ENCODE results near the gene ATP11A. TPM values are rescaled to one million over a fixed set of nuclear protein-coding genes. Genes with fewer than 3 reads are reported as not detected.

The ATP11A gene
- total RNA-seq, 3 donors from 2014 or later = 15.5 to 28.7 (median 19.4) TPM

- H3K36me3 ChIP-seq (ENCODE audit: low read depth) = no peaks in the 10 kb centered on the region
- H3K9me3 ChIP-seq = no peaks in the 10 kb centered on the region
- no peak for DNase-seq
- no peak overlapping the region for H3K4me3 ChIP-seq
- peaks cover 16% of the 10 kb centered on the region for H3K4me1 ChIP-seq (ENCODE audit: low read depth)
- intact Hi-C loops (cut with DNase I, micrococcal nuclease) = no loop called here
- no peak for TF ChIP-seq CTCF (IDR thresholded peaks at IDR 0.05)
- no peak for ATAC-seq
Measured at GRCh38 chr13:112769615-112770014, 79.8 kb downstream of the ATP11A start.

- DNase-seq (no peak), ATAC-seq (no peak)
- intact Hi-C loops (cut with DNase I, micrococcal nuclease) = no loop called here
- TF ChIP-seq CTCF (IDR thresholded peaks at IDR 0.05) = no peak
- H3K36me3 ChIP-seq (ENCODE audit: low read depth) = no peaks in the 10 kb centered on the region
- no peak overlapping the region for H3K4me3 ChIP-seq
- H3K4me1 ChIP-seq (ENCODE audit: low read depth) = peaks cover 16% of the 10 kb centered on the region
- no peaks in the 10 kb centered on the region for H3K9me3 ChIP-seq
Measured at GRCh38 chr13:112770504-112770903, 80.7 kb downstream of the ATP11A start.

- H3K4me1 ChIP-seq (ENCODE audit: low read depth) = peaks cover 16% of the 10 kb centered on the region
- H3K9me3 ChIP-seq = no peaks in the 10 kb centered on the region
- no peak for TF ChIP-seq CTCF (IDR thresholded peaks at IDR 0.05)
- no peak for DNase-seq
- H3K36me3 ChIP-seq (ENCODE audit: low read depth) = no peaks in the 10 kb centered on the region
- H3K4me3 ChIP-seq = no peak overlapping the region
- ATAC-seq = no peak
- intact Hi-C loops (cut with DNase I, micrococcal nuclease) = no loop called here
Measured at GRCh38 chr13:112771139-112771876, 81.5 kb downstream of the ATP11A start.

- DNase-seq = peak in 1 of 3 donors; percentile 28
- Histone ChIP-seq H3K4me1 (ENCODE audit: low read depth) (peaks cover 16% of the 10 kb centered on the region), H3K9me3 (no peaks in the 10 kb centered on the region), H3K4me3 (no peak overlapping the region), H3K36me3 (ENCODE audit: low read depth) (no peaks in the 10 kb centered on the region)
- peak; percentile 55 for ATAC-seq
- intact Hi-C loops (cut with DNase I, micrococcal nuclease) = no loop called here
- TF ChIP-seq CTCF (IDR thresholded peaks at IDR 0.05) = no peak
Measured at GRCh38 chr13:112771877-112772538, 82.2 kb downstream of the ATP11A start.

GRCh38 chr13:112772539-112772909 lies 82.7 kb downstream of the ATP11A start:
- no peak overlapping the region for H3K4me3 ChIP-seq
- DNase-seq (no peak), ATAC-seq (peak; percentile 26)
- no peak for TF ChIP-seq CTCF (IDR thresholded peaks at IDR 0.05)
- intact Hi-C loops (cut with DNase I, micrococcal nuclease) = no loop called here
- peaks cover 16% of the 10 kb centered on the region for H3K4me1 ChIP-seq (ENCODE audit: low read depth)
- H3K9me3 ChIP-seq = no peaks in the 10 kb centered on the region
- no peaks in the 10 kb centered on the region for H3K36me3 ChIP-seq (ENCODE audit: low read depth)

Data from mucosa of descending colon (tissue), 3 donors.